H9 (cell line): ENCODE data around the gene ACAP3. TPM values are rescaled to one million over a fixed set of nuclear protein-coding genes. Genes with fewer than 3 reads are reported as not detected.

Experiments used
- DNase-seq: peaks from one replicate; pipeline ENCODE4 v3.0.0-alpha.2; 2017
- H2AFZ ChIP-seq: one replicate; pipeline ENCODE4 v1.6.1; 2013; ENCODE audit warnings: mild to moderate bottlenecking, low read length, control low read depth, moderate library complexity
- H2AK5ac ChIP-seq: 2 replicates; pipeline ENCODE4 v1.6.1; 2013; ENCODE audit warnings: low read length, control low read depth, mixed read lengths; ENCODE audit not compliant: insufficient read length
- H2BK120ac ChIP-seq: one replicate; pipeline ENCODE4 v1.6.1; 2013; ENCODE audit warnings: low read depth, mild to moderate bottlenecking, low read length, control low read depth, inconsistent platforms; ENCODE audit not compliant: poor library complexity, severe bottlenecking
- H2BK12ac ChIP-seq: 2 replicates; pipeline ENCODE4 v1.6.1; 2013; ENCODE audit warnings: low read length, control low read depth, mixed read lengths, low read depth; ENCODE audit not compliant: insufficient read length
- H2BK15ac ChIP-seq: 2 replicates; pipeline ENCODE4 v1.6.1; 2013; ENCODE audit warnings: low read depth, low read length, control low read depth
- H2BK20ac ChIP-seq: one replicate; pipeline ENCODE4 v1.6.1; 2013; ENCODE audit warnings: low read depth, mild to moderate bottlenecking, low read length, control low read depth, inconsistent platforms; ENCODE audit not compliant: poor library complexity, severe bottlenecking
- H2BK5ac ChIP-seq: 2 replicates; pipeline ENCODE4 v1.6.1; 2013; ENCODE audit warnings: low read length, control low read depth, mixed read lengths; ENCODE audit not compliant: insufficient read length
- H3K14ac ChIP-seq: 2 replicates; pipeline ENCODE4 v1.6.1; 2013; ENCODE audit warnings: low read length, control low read depth; ENCODE audit not compliant: insufficient read depth
- H3K18ac ChIP-seq: 2 replicates; pipeline ENCODE4 v1.6.1; 2013; ENCODE audit warnings: low read depth, mild to moderate bottlenecking, mixed read lengths, low read length, control low read depth; ENCODE audit not compliant: insufficient read length
- H3K23ac ChIP-seq: 2 replicates; pipeline ENCODE4 v1.6.1; 2013; ENCODE audit warnings: low read length, control low read depth, mixed read lengths, low read depth; ENCODE audit not compliant: insufficient read length
- H3K23me2 ChIP-seq: 2 replicates; pipeline ENCODE4 v1.6.1; 2013; ENCODE audit warnings: low read depth, mild to moderate bottlenecking, mixed read lengths, low read length, control low read depth; ENCODE audit not compliant: insufficient read length, poor library complexity, severe bottlenecking
- H3K27ac ChIP-seq: 2 replicates; pipeline ENCODE4 v1.5.1; 2013; ENCODE audit warnings: low read length, control low read depth, mixed read lengths, low read depth; ENCODE audit not compliant: insufficient read length
- H3K27me3 ChIP-seq: 2 replicates; pipeline ENCODE4 v1.6.1; 2013; ENCODE audit warnings: low read length, control low read depth, inconsistent platforms; ENCODE audit not compliant: insufficient read depth
- H3K4ac ChIP-seq: 2 replicates; pipeline ENCODE4 v1.6.1; 2013; ENCODE audit warnings: low read depth, mild to moderate bottlenecking, control low read depth, inconsistent platforms, low read length, moderate library complexity
- H3K4me1 ChIP-seq: 2 replicates; pipeline ENCODE4 v1.6.1; 2013; ENCODE audit warnings: low read length, control low read depth, inconsistent platforms; ENCODE audit not compliant: insufficient read depth
- H3K4me2 ChIP-seq: 2 replicates; pipeline ENCODE4 v1.6.1; 2013; ENCODE audit warnings: low read length, control low read depth, mixed read lengths; ENCODE audit not compliant: insufficient read length, insufficient read depth
- H3K56ac ChIP-seq: 2 replicates; pipeline ENCODE4 v1.6.1; 2013; ENCODE audit warnings: low read depth, mild to moderate bottlenecking, mixed read lengths, low read length, control low read depth; ENCODE audit not compliant: insufficient read length
- H3K79me1 ChIP-seq: 2 replicates; pipeline ENCODE4 v1.6.1; 2013; ENCODE audit warnings: low read depth, mild to moderate bottlenecking, moderate library complexity, low read length, control low read depth, inconsistent platforms; ENCODE audit not compliant: insufficient read depth, poor library complexity, severe bottlenecking
- H3K79me2 ChIP-seq: 2 replicates; pipeline ENCODE4 v1.6.1; 2013; ENCODE audit warnings: low read length, control low read depth, inconsistent platforms; ENCODE audit not compliant: insufficient read depth
- H3K9ac ChIP-seq: 2 replicates; pipeline ENCODE4 v1.6.1; 2013; ENCODE audit warnings: low read length, control low read depth, mixed read lengths; ENCODE audit not compliant: insufficient read length; ENCODE audit errors: extremely low read depth
- H3K9me3 ChIP-seq: one replicate; pipeline ENCODE4 v1.6.1; 2013; ENCODE audit warnings: low read depth, low read length, inconsistent platforms; ENCODE audit not compliant: control insufficient read depth
- H3T11ph ChIP-seq: one replicate; pipeline ENCODE4 v1.6.1; 2013; ENCODE audit warnings: mild to moderate bottlenecking, low read length, control low read depth, inconsistent platforms
- H4K20me1 ChIP-seq: one replicate; pipeline ENCODE4 v1.6.1; 2013; ENCODE audit not compliant: control insufficient read depth, insufficient read length, insufficient read depth
- H4K5ac ChIP-seq: 2 replicates; pipeline ENCODE4 v1.6.1; 2013; ENCODE audit warnings: low read depth, mild to moderate bottlenecking, mixed read lengths, low read length, control low read depth; ENCODE audit not compliant: insufficient read length
- H4K8ac ChIP-seq: replicated peaks from 2 replicates; pipeline ENCODE4 v1.6.1; 2013; ENCODE audit warnings: low read length, control low read depth, mixed read lengths, low read depth; ENCODE audit not compliant: insufficient read length
- H4K91ac ChIP-seq: 2 replicates; pipeline ENCODE4 v1.6.1; 2013; ENCODE audit warnings: low read depth, mild to moderate bottlenecking, moderate library complexity, mixed read lengths, low read length, control low read depth; ENCODE audit not compliant: insufficient read length
- H3K27ac Mint-ChIP-seq, 3 experiments: 2 replicates in 2 of 3; 3 replicates in 1 of 3; pipeline ENCODE4 v1.8.0; 2020 to 2021; ENCODE audit warnings: mixed read lengths in 3 of 3, mild to moderate bottlenecking in 1 of 3, moderate library complexity in 1 of 3
- H3K27me3 Mint-ChIP-seq: 2 replicates; pipeline ENCODE4 v1.8.0; 2021; ENCODE audit warnings: low read depth, mild to moderate bottlenecking, moderate library complexity, mixed read lengths
- H3K36me3 Mint-ChIP-seq, 3 experiments: 2 replicates in 2 of 3; 3 replicates in 1 of 3; pipeline ENCODE4 v1.8.0; 2020 to 2021; ENCODE audit warnings: low read depth in 3 of 3, mixed read lengths in 3 of 3; ENCODE audit not compliant: insufficient read depth in 1 of 3
- H3K4me1 Mint-ChIP-seq, 2 experiments: 2 replicates each; pipeline ENCODE4 v1.8.0; 2020; ENCODE audit warnings: mixed read lengths in 2 of 2
- H3K4me3 Mint-ChIP-seq, 2 experiments: 2 replicates in 1 of 2; 3 replicates in 1 of 2; pipeline ENCODE4 v1.8.0; 2020 to 2021; ENCODE audit warnings: mild to moderate bottlenecking in 2 of 2, mixed read lengths in 2 of 2, moderate library complexity in 1 of 2
- H3K9me3 Mint-ChIP-seq, 2 experiments: 2 replicates in 1 of 2; 3 replicates in 1 of 2; pipeline ENCODE4 v1.8.0; 2020; ENCODE audit warnings: mild to moderate bottlenecking in 2 of 2, mixed read lengths in 2 of 2, moderate library complexity in 1 of 2
- CTCF ChIP-seq: fragments of 200-600 bp; sonication (generic); conservative IDR thresholded peaks from 3 replicates; pipeline ENCODE4 v1.8.0; 2021; ENCODE audit warnings: antibody characterized with exemption, mild to moderate bottlenecking
- WGBS: extraction: QIAGEN DNeasy Blood & Tissue Kit; methylation state at CpG from one replicate; pipeline ENCODE4 v1.1.7; 2013; ENCODE audit warnings: missing lambda C conversion rate, low lambda C conversion rate, mixed read lengths; ENCODE audit not compliant: insufficient read length; ENCODE audit errors: extremely low coverage; 5-methylcytosine and 5-hydroxymethylcytosine counted together
- total RNA-seq: library from RNA; stranded (reverse); gene quantifications from 2 replicates; pipeline ENCODE4 v1.2.1, GENCODE V29; 2021

ACAP3 gene
- total RNA-seq, 1 experiment from 2014 or later: 41.4 TPM

- Histone ChIP-seq H3K18ac (no peak overlapping the region), H3T11ph (no peak overlapping the region), H3K9me3 (no peaks in the 10 kb centered on the region), H2AFZ (no peak overlapping the region), H3K14ac (no peak overlapping the region), H3K4me1 (no peaks in the 10 kb centered on the region), H3K4ac (no peak overlapping the region), H3K27me3 (no peaks in the 10 kb centered on the region), H3K56ac (no peak overlapping the region), H3K79me2 (no peaks in the 10 kb centered on the region), H3K9ac (no peak overlapping the region), H3K4me2 (no peak overlapping the region), H3K23ac (no peak overlapping the region), H4K5ac (no peak overlapping the region), H2BK120ac (no peak overlapping the region), H3K27ac (no peak overlapping the region), H2AK5ac (no peak overlapping the region), H2BK12ac (no peak overlapping the region), H3K79me1 (no peaks in the 10 kb centered on the region), H4K8ac (no peak overlapping the region), H2BK5ac (no peak overlapping the region), H4K91ac (no peak overlapping the region), H2BK20ac (no peak overlapping the region), H2BK15ac (no peak overlapping the region), H3K23me2 (no peaks in the 10 kb centered on the region), H4K20me1 (no peaks in the 10 kb centered on the region)
- no peak overlapping the region for H3K27ac Mint-ChIP-seq
- TF ChIP-seq CTCF: no peak
- no peak for DNase-seq
- H3K27me3 Mint-ChIP-seq: peaks cover 15% of the 10 kb centered on the region
- H3K36me3 Mint-ChIP-seq: no peaks in the 10 kb centered on the region
- no CpG with 5 or more reads among the region's 30 CpGs for WGBS
- H3K4me1 Mint-ChIP-seq: no peaks in the 10 kb centered on the region
- H3K4me3 Mint-ChIP-seq: no peak overlapping the region
- H3K9me3 Mint-ChIP-seq: no peaks in the 10 kb centered on the region
These were observed 63.4 kb downstream of the ACAP3 start for GRCh38 chr1:1244192-1244811.
